IMR-90 (cell line): ENCODE results near the gene SEC14L1. TPM values are rescaled to one million over a fixed set of nuclear protein-coding genes. Genes with fewer than 3 reads are reported as not detected.

Experiments used
- ATAC-seq: fragments of 200-7000 bp; cut with Tn5 transposase; 2 replicates; pipeline ENCODE4 v1.9.1; 2020; ENCODE audit warnings: low read depth, mild to moderate bottlenecking, moderate library complexity
- BruUV-seq: library from RNA; stranded (reverse); fragments of 400-500 nt; replicated peaks from 2 replicates; lab custom pipeline; 2021; lab: Mats Ljungman, UMichigan
- CTCF ChIA-PET: fragments of 300-600 bp; formaldehyde crosslinking; extraction: SDS; loops from one replicate; lab custom pipeline; 2021; ENCODE audit warnings: antibody characterized with exemption; lab: Yijun Ruan, JAX
- POLR2A ChIA-PET: fragments of 300-600 bp; sonication (Branson Sonifier 250); formaldehyde crosslinking; loops from one replicate; lab custom pipeline; 2022; ENCODE audit warnings: antibody characterized with exemption; ENCODE audit not compliant: unreplicated experiment; lab: Charles Lee
- DNase-seq: peaks from one replicate; pipeline ENCODE4 v3.0.0; 2013
- H2AFZ ChIP-seq: replicated peaks from 2 replicates; pipeline ENCODE3; 2013; ENCODE audit warnings: low read length, mild to moderate bottlenecking; ENCODE audit not compliant: poor library complexity
- H2AK5ac ChIP-seq: 2 replicates; pipeline ENCODE4 v1.6.1; 2013; ENCODE audit warnings: low read depth, low read length, inconsistent platforms
- H2AK9ac ChIP-seq: replicated peaks from 2 replicates; pipeline ENCODE3; 2013; ENCODE audit warnings: mild to moderate bottlenecking, low read depth, low read length, moderate library complexity; ENCODE audit not compliant: poor library complexity
- H2BK120ac ChIP-seq: 2 replicates; pipeline ENCODE4 v1.6.1; 2013; ENCODE audit warnings: low read depth, low read length, inconsistent platforms
- H2BK15ac ChIP-seq: 3 replicates; pipeline ENCODE4 v1.6.1; 2013; ENCODE audit warnings: low read depth, low read length, inconsistent platforms
- H2BK20ac ChIP-seq: 2 replicates; pipeline ENCODE4 v1.6.1; 2013; ENCODE audit warnings: low read depth, mild to moderate bottlenecking, inconsistent platforms, low read length, moderate library complexity
- H2BK5ac ChIP-seq: 2 replicates; pipeline ENCODE4 v1.6.1; 2013; ENCODE audit warnings: mild to moderate bottlenecking, low read depth, low read length, inconsistent platforms; ENCODE audit not compliant: poor library complexity, severe bottlenecking
- H3K14ac ChIP-seq: replicated peaks from 2 replicates; pipeline ENCODE4 v1.6.1; 2013; ENCODE audit warnings: low read depth, low read length, inconsistent platforms
- H3K18ac ChIP-seq: 2 replicates; pipeline ENCODE4 v1.6.1; 2013; ENCODE audit warnings: low read depth, low read length, control low read depth
- H3K23ac ChIP-seq: 2 replicates; pipeline ENCODE4 v1.6.1; 2013; ENCODE audit warnings: low read depth, low read length, inconsistent platforms
- H3K27ac ChIP-seq: 2 replicates; pipeline ENCODE4 v1.5.1; 2013; ENCODE audit warnings: mild to moderate bottlenecking, control low read depth, low read length; ENCODE audit not compliant: insufficient read depth
- H3K27me3 ChIP-seq: 2 replicates; pipeline ENCODE4 v1.6.1; 2013; ENCODE audit warnings: low read length; ENCODE audit not compliant: control insufficient read depth, insufficient read depth
- H3K36me3 ChIP-seq: 2 replicates; pipeline ENCODE4 v1.6.1; 2013; ENCODE audit warnings: low read length, mixed read lengths; ENCODE audit not compliant: control insufficient read depth, insufficient read depth
- H3K4ac ChIP-seq: 2 replicates; pipeline ENCODE4 v1.6.1; 2013; ENCODE audit warnings: low read depth, low read length, inconsistent platforms
- H3K4me1 ChIP-seq: 2 replicates; pipeline ENCODE4 v1.6.1; 2013; ENCODE audit warnings: low read length, mixed read lengths; ENCODE audit not compliant: control insufficient read depth, insufficient read depth
- H3K4me2 ChIP-seq: 2 replicates; pipeline ENCODE4 v1.6.1; 2013; ENCODE audit warnings: low read depth, mild to moderate bottlenecking, control low read depth, low read length, moderate library complexity
- H3K4me3 ChIP-seq: 2 replicates; pipeline ENCODE4 v1.5.1; 2013; ENCODE audit warnings: low read depth, mild to moderate bottlenecking, control low read depth, low read length, moderate library complexity; ENCODE audit not compliant: insufficient read depth
- H3K56ac ChIP-seq: 2 replicates; pipeline ENCODE4 v1.6.1; 2013; ENCODE audit warnings: low read length, inconsistent platforms; ENCODE audit not compliant: insufficient read depth; ENCODE audit errors: extremely low read depth
- H3K79me1 ChIP-seq, 2 experiments: 2 replicates each; pipeline ENCODE4 v1.6.1; 2013; ENCODE audit warnings: low read length in 2 of 2, inconsistent platforms in 1 of 2, low read depth in 1 of 2
- H3K9ac ChIP-seq: 2 replicates; pipeline ENCODE4 v1.6.1; 2013; ENCODE audit warnings: low read depth, low read length, control low read depth
- H3K9me1 ChIP-seq: 2 replicates; pipeline ENCODE4 v1.6.1; 2013; ENCODE audit warnings: low read length, inconsistent platforms; ENCODE audit not compliant: insufficient read depth
- H3K9me3 ChIP-seq: 2 replicates; pipeline ENCODE4 v1.6.1; 2013; ENCODE audit warnings: low read length; ENCODE audit not compliant: control insufficient read depth, insufficient read depth
- H4K20me1 ChIP-seq: 2 replicates; pipeline ENCODE4 v1.6.1; 2013; ENCODE audit warnings: low read length, inconsistent platforms; ENCODE audit not compliant: insufficient read depth
- H4K5ac ChIP-seq: 2 replicates; pipeline ENCODE4 v1.6.1; 2013; ENCODE audit warnings: mild to moderate bottlenecking, low read depth, low read length, control low read depth
- H4K8ac ChIP-seq, 2 experiments: 2 replicates each; pipeline ENCODE4 v1.6.1; 2013; ENCODE audit warnings: low read depth in 2 of 2, low read length in 2 of 2, control low read depth in 1 of 2, inconsistent platforms in 1 of 2
- H4K91ac ChIP-seq: 2 replicates; pipeline ENCODE4 v1.6.1; 2013; ENCODE audit warnings: low read depth, low read length, inconsistent platforms; ENCODE audit not compliant: insufficient read depth
- BHLHE40 ChIP-seq: fragments of 150-350 bp; IDR thresholded peaks from 2 replicates; pipeline ENCODE4 v1.6.1; 2016; ENCODE audit warnings: mild to moderate bottlenecking, low read depth, low read length
- CEBPB ChIP-seq: IDR thresholded peaks from 2 replicates; pipeline ENCODE4 v1.6.1; 2012; ENCODE audit warnings: low read depth, low read length, improper control_type of control experiment
- ELK1 ChIP-seq: fragments of 150-350 bp; IDR thresholded peaks from 2 replicates; pipeline ENCODE4 v1.6.1; 2016; ENCODE audit warnings: low read depth, mild to moderate bottlenecking, low read length, moderate library complexity, borderline replicate concordance
- MAFK ChIP-seq: IDR thresholded peaks from 2 replicates; pipeline ENCODE4 v1.6.1; 2012; ENCODE audit warnings: low read depth, low read length, improper control_type of control experiment
- MAZ ChIP-seq: IDR thresholded peaks from 2 replicates; pipeline ENCODE4 v1.6.1; 2012; ENCODE audit warnings: low read depth, mild to moderate bottlenecking, low read length, improper control_type of control experiment, moderate library complexity, borderline replicate concordance
- MXI1 ChIP-seq: IDR thresholded peaks from 2 replicates; pipeline ENCODE4 v1.6.1; 2012; ENCODE audit warnings: low read depth, mild to moderate bottlenecking, low read length, moderate library complexity, borderline replicate concordance
- NFE2L2 ChIP-seq: fragments of 150-350 bp; IDR thresholded peaks from 2 replicates; pipeline ENCODE4 v1.6.1; 2016; ENCODE audit warnings: low read depth, mild to moderate bottlenecking, low read length
- RCOR1 ChIP-seq: IDR thresholded peaks from 2 replicates; pipeline ENCODE4 v1.6.1; 2012; ENCODE audit warnings: mild to moderate bottlenecking, low read length, improper control_type of control experiment; ENCODE audit not compliant: insufficient replicate concordance
- SMC3 ChIP-seq: fragments of 150-350 bp; IDR thresholded peaks from 2 replicates; pipeline ENCODE4 v1.6.1; 2016; ENCODE audit warnings: low read depth, mild to moderate bottlenecking, antibody characterized with exemption, low read length, moderate library complexity
- USF2 ChIP-seq: fragments of 150-350 bp; IDR thresholded peaks from 2 replicates; pipeline ENCODE4 v1.6.1; 2017; ENCODE audit warnings: mild to moderate bottlenecking, antibody characterized with exemption, low read length, low read depth
- WGBS, 2 experiments: methylation state at CpG; one replicate each; pipeline versions ENCODE4 v1.1.5 to v1.1.7; 2013; ENCODE audit warnings: missing lambda C conversion rate in 2 of 2; ENCODE audit not compliant: insufficient read length in 1 of 2; ENCODE audit errors: extremely low coverage in 2 of 2; 5-methylcytosine and 5-hydroxymethylcytosine counted together
- dilution Hi-C: fragments of 300-500 bp; cut with HindIII; formaldehyde crosslinking; loops from one replicate; pipeline ENCODE4 v1.14.3; 2018; ENCODE audit warnings: low sequenced_read_pairs; ENCODE audit not compliant: unreplicated experiment
- in situ Hi-C: fragments of 300-500 bp; cut with MboI; formaldehyde crosslinking; loops from 3 replicates; pipeline ENCODE4 v1.14.3; 2019; ENCODE audit warnings: low sequenced_read_pairs, inconsistent platforms, mixed read lengths
- intact Hi-C: fragments of 100-400 bp; cut with micrococcal nuclease; formaldehyde crosslinking; loops from 2 replicates; pipeline ENCODE4 v1.10.0; 2022
- polyA plus RNA-seq, 3 experiments: library from polyadenylated mRNA; depleted of rRNA; stranded (reverse); fragments of >200 nt; gene quantifications; 2 replicates each; pipeline ENCODE4 v1.2.3, GENCODE V29; 2012; ENCODE audit warnings: low replicate concordance in 1 of 3
- total RNA-seq: library from RNA; depleted of rRNA; stranded (reverse); fragments of >200 nt; gene quantifications from 2 replicates; pipeline ENCODE4 v1.2.3, GENCODE V29; 2012
- TF ChIP-seq, protein P1 (sequence below): conservative IDR thresholded peaks from 2 replicates; pipeline ENCODE4 v1.5.1; 2012; ENCODE audit warnings: mild to moderate bottlenecking, low read depth, low read length, improper control_type of control experiment

SEC14L1 gene
- total and polyA plus RNA-seq, 2 of the 4 experiments (the other 2 are of a cell fraction), result 24.9 to 35.8 TPM

- H3K9me3 ChIP-seq, result no peaks in the 10 kb centered on the region
- H3K56ac ChIP-seq, result no peak overlapping the region
- WGBS, 2 experiments, result no CpG with 5 or more reads among the region's 1 CpG
- H2AK9ac ChIP-seq, result no peak overlapping the region
- H3K18ac ChIP-seq, result no peak overlapping the region
- no peaks in the 10 kb centered on the region for H3K27me3 ChIP-seq
- H4K91ac ChIP-seq, result no peak overlapping the region
- no peak overlapping the region for H2AFZ ChIP-seq
- peaks cover 24% of the 10 kb centered on the region; the same call in 1 of the 2 replicates for H4K20me1 ChIP-seq
- POLR2A ChIA-PET, result no interaction called here
- H3K9ac ChIP-seq, result no peak overlapping the region
- BruUV-seq, result no TSS peak
- H3K9me1 ChIP-seq, result peaks cover 8% of the 10 kb centered on the region
- H3K4me3 ChIP-seq, result no peak overlapping the region
- H3K4ac ChIP-seq, result no peak overlapping the region
- no peak for TF ChIP-seq BHLHE40
- no peak for TF ChIP-seq MAFK
- TF ChIP-seq MAZ, result no peak
- TF ChIP-seq NFE2L2, result no peak
- TF ChIP-seq MXI1, result no peak
- no peak for TF ChIP-seq RCOR1
- TF ChIP-seq, protein P1, sequence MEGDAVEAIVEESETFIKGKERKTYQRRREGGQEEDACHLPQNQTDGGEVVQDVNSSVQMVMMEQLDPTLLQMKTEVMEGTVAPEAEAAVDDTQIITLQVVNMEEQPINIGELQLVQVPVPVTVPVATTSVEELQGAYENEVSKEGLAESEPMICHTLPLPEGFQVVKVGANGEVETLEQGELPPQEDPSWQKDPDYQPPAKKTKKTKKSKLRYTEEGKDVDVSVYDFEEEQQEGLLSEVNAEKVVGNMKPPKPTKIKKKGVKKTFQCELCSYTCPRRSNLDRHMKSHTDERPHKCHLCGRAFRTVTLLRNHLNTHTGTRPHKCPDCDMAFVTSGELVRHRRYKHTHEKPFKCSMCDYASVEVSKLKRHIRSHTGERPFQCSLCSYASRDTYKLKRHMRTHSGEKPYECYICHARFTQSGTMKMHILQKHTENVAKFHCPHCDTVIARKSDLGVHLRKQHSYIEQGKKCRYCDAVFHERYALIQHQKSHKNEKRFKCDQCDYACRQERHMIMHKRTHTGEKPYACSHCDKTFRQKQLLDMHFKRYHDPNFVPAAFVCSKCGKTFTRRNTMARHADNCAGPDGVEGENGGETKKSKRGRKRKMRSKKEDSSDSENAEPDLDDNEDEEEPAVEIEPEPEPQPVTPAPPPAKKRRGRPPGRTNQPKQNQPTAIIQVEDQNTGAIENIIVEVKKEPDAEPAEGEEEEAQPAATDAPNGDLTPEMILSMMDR, result no peak
- no peak for TF ChIP-seq ELK1
- TF ChIP-seq CEBPB, result no peak
- no peak for TF ChIP-seq SMC3
- TF ChIP-seq USF2, result no peak
- H3K79me1 ChIP-seq, result peaks cover 18 to 66% of the 10 kb centered on the region in 2 experiments
- H3K4me1 ChIP-seq, result peaks cover 19% of the 10 kb centered on the region
- H2BK20ac ChIP-seq, result no peak overlapping the region
- dilution Hi-C loops (no loop called here), in situ Hi-C loops (no loop called here), intact Hi-C loops (no loop called here)
- H4K5ac ChIP-seq, result no peak overlapping the region
- ATAC-seq (no peak), DNase-seq (no peak)
- peak overlapping the region; percentile 73; the same call in 1 of the 2 replicates for H3K23ac ChIP-seq
- no peak overlapping the region for H3K27ac ChIP-seq
- H3K4me2 ChIP-seq, result no peak overlapping the region
- no peak overlapping the region for H4K8ac ChIP-seq
- no peak overlapping the region for H2AK5ac ChIP-seq
- H3K36me3 ChIP-seq, result peaks cover 18% of the 10 kb centered on the region
- no peak overlapping the region for H2BK15ac ChIP-seq
- CTCF ChIA-PET, result no interaction called here
- no peak overlapping the region for H2BK120ac ChIP-seq
- H3K14ac ChIP-seq, result no peak overlapping the region
- H2BK5ac ChIP-seq, result no peak overlapping the region
Measured at GRCh38 chr17:77143306-77143705, 2.5 kb downstream of the SEC14L1 start.
